Cardiac muscle cell (in vitro differentiated cells and primary cell): ENCODE measurements around the gene RFFL. TPM values are rescaled to one million over a fixed set of nuclear protein-coding genes. Genes with fewer than 3 reads are reported as not detected.

Experiments used
- DNase-seq, 2 donors: peaks; one replicate each; pipeline versions ENCODE4 v3.0.0 to v3.0.0-alpha.2; 2010 to 2017; ENCODE audit warnings: low read depth in 1 of 2, low spot score in 1 of 2
- H3K27ac ChIP-seq: fragments of 200-600 bp; sonication (generic); 2 replicates; pipeline ENCODE4 v1.5.1; 2016
- H3K27me3 ChIP-seq: fragments of 200-600 bp; sonication (generic); 2 replicates; pipeline ENCODE4 v1.6.0; 2016; ENCODE audit warnings: control low read depth
- H3K36me3 ChIP-seq: fragments of 200-600 bp; sonication (generic); 2 replicates; pipeline ENCODE4 v1.5.1; 2016; ENCODE audit warnings: control low read depth
- H3K4me1 ChIP-seq: fragments of 200-600 bp; sonication (generic); 2 replicates; pipeline ENCODE4 v1.8.1; 2017; ENCODE audit warnings: low read depth, mild to moderate bottlenecking, mixed run types
- H3K4me3 ChIP-seq: fragments of 200-600 bp; sonication (generic); 2 replicates; pipeline ENCODE4 v1.5.1; 2016; ENCODE audit warnings: mild to moderate bottlenecking
- H3K9me3 ChIP-seq: fragments of 200-600 bp; sonication (generic); 2 replicates; pipeline ENCODE4 v1.5.1; 2017; ENCODE audit warnings: low read depth, mild to moderate bottlenecking, control low read depth
- polyA plus RNA-seq: library from polyadenylated mRNA; unstranded; fragments of >200 nt; fragmentation: Nextera tagmentation; extraction: Ambion mirVana; gene quantifications from 2 replicates; pipeline ENCODE4 v1.2.1, GENCODE V29; 2016
- total RNA-seq: library from RNA; depleted of rRNA; stranded (reverse); fragments of >200 nt; gene quantifications from 2 replicates; pipeline ENCODE4 v1.2.3, GENCODE V29; 2016
- TF ChIP-seq, protein P1 (sequence below): IDR thresholded peaks from 2 replicates; pipeline ENCODE4 v1.5.1; 2012; ENCODE audit warnings: low read depth, mild to moderate bottlenecking, low read length

RFFL gene
- total and polyA plus RNA-seq, 2 experiments from 2014 or later = 4.9 to 22.3 TPM

DNA sequence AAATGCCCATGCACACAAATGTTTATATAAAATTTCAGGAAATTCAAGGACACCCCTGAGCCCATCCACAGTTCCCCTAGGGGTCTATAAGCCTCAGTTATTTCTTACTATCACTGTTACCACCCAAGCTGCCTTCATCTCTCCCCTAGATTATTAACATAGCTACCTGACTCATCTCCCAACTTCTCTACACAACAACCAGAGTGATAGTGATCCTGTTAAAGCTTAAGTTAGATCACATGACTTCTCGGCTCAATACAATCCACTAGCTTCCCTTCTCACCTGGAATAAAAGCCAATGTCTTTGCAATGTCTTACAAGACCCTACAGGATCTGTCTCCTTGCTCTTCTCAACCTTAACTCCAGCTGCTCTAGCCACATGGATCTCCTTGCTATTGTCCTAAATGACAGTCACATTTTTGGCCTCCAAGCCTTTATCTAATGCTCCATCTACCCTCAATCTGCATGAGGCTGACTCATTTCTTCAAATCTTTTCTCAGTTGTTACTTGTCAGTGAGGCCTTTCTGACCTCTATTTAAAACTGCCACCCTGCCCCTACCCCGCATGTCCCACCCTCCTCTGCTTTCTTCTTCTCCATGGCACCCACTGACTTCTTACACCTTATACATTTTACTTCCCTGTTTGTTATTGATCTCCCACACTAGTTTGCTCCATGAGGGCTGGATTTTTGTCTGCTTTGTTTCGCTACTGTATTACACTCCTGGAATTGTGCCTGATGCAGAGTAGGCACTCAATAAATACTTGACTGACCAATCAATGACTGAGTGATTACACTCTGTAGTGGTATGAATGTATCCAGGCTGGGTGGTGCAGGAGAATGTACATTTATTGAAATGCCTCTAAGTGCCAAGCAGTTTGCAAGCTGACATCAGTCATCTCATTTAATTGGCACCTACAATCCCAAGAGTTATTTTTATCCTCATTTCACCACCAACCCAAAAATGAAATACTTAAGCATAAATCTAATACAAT, 88.4 kb downstream of the RFFL start:
- no peak overlapping the region for H3K4me3 ChIP-seq
- TF ChIP-seq, protein P1, sequence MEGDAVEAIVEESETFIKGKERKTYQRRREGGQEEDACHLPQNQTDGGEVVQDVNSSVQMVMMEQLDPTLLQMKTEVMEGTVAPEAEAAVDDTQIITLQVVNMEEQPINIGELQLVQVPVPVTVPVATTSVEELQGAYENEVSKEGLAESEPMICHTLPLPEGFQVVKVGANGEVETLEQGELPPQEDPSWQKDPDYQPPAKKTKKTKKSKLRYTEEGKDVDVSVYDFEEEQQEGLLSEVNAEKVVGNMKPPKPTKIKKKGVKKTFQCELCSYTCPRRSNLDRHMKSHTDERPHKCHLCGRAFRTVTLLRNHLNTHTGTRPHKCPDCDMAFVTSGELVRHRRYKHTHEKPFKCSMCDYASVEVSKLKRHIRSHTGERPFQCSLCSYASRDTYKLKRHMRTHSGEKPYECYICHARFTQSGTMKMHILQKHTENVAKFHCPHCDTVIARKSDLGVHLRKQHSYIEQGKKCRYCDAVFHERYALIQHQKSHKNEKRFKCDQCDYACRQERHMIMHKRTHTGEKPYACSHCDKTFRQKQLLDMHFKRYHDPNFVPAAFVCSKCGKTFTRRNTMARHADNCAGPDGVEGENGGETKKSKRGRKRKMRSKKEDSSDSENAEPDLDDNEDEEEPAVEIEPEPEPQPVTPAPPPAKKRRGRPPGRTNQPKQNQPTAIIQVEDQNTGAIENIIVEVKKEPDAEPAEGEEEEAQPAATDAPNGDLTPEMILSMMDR = no peak
- H3K4me1 ChIP-seq = no peaks in the 10 kb centered on the region
- H3K36me3 ChIP-seq = no peaks in the 10 kb centered on the region
- H3K9me3 ChIP-seq = no peaks in the 10 kb centered on the region
- no peak overlapping the region for H3K27ac ChIP-seq
- DNase-seq = no peak
- no peaks in the 10 kb centered on the region for H3K27me3 ChIP-seq

DNA sequence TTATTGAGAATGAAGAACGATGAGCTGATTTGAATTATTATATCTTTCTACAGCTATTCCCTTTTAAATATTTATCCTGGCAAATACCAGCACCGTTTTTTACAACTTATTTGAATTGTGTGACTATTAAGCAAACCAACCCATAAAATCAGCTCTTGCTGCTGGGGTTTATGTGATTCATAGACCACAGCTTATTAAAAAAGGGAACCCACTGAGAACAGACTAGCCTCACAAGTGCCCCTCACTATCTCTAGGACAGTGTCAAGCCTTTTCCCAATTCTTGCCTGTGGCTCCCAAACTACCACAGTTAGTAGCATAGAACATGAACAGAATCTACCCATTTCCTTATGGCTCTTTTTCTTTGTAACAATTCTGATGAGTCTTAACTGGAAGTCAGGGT, 89.3 kb downstream of the RFFL start:
- Histone ChIP-seq H3K9me3 (no peaks in the 10 kb centered on the region), H3K36me3 (no peaks in the 10 kb centered on the region), H3K27ac (no peak overlapping the region), H3K4me1 (no peaks in the 10 kb centered on the region), H3K27me3 (no peaks in the 10 kb centered on the region), H3K4me3 (no peak overlapping the region)
- DNase-seq = no peak
- TF ChIP-seq, protein P1 = no peak

DNA sequence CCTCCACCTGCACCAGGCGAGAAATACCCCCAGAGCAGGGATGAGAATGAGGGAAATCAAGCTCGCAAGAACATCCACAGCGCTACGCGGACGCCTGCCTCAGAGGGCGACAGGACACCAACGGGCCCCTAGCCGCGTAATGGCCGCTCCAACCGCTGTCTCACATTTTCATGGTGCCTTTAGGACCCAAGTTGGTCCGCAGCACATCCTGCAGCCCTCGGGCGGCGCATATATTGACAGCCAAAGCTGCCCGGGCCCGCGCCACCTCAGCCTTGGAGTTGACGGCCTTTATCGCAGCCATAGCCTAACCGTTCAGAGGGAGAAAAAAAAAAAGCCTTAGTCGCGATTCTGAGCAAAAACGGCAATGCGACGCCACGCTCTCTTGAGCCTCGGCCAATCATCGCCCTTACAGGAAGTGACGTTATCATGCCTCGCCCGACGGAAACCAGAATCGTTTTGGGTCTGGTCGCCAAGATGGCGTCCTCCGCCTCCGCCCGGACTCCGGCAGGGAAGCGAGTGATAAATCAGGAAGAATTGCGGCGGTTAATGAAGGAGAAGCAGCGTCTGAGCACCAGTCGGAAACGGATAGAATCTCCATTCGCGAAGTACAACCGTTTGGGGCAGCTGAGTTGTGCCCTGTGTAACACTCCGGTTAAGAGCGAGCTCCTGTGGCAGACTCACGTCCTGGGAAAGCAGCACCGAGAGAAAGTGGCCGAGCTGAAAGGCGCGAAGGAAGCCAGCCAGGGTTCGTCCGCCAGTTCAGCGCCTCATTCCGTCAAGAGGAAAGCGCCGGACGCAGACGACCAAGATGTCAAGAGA, 102.2 kb downstream of the RFFL start, which contains the start of the genes CCT6B and ZNF830:
TSS of gene CCT6B (minus strand) at position 368 of the 819 bp plus-strand sequence. CDS start at position 301, 67 bp downstream.
TSS of gene ZNF830 (plus strand) at position 448 of the 819 bp plus-strand sequence. CDS start at position 475, 27 bp downstream.
- H3K36me3 ChIP-seq = no peaks in the 10 kb centered on the region
- TF ChIP-seq, protein P1 = peak; percentile 2
- H3K27ac ChIP-seq = peak within 1 kb of the TSS; percentile 99
- DNase-seq = peak; percentile 96
- H3K27me3 ChIP-seq = peaks cover 5% of the 10 kb centered on the region
- peak within 1 kb of the TSS; percentile 93 for H3K4me3 ChIP-seq
- H3K9me3 ChIP-seq = no peaks in the 10 kb centered on the region
- H3K4me1 ChIP-seq = peaks cover 13% of the 10 kb centered on the region

DNA sequence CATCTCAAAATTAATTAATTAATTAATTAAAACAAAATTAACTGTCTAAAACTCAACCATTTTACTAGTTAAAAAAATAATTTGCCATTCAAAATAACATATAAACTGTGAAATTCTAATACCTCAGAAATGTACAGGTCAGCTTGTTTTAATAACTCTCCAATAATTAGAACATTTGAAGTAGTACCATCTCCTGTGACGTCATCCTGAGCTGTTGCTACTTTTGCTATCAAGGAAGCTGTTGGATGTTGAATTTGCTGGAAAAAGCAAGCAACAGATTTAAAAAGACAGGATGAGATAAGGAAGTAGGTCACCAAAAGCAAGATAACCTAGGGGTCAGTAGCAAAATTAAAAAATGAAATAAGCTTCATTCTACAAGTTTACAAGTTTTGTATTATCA, 105.1 kb downstream of the RFFL start:
- Histone ChIP-seq H3K4me3 (no peak overlapping the region), H3K27ac (no peak overlapping the region), H3K9me3 (no peaks in the 10 kb centered on the region), H3K36me3 (no peaks in the 10 kb centered on the region), H3K27me3 (peaks cover 14% of the 10 kb centered on the region), H3K4me1 (peaks cover 12% of the 10 kb centered on the region)
- no peak for DNase-seq
- TF ChIP-seq, protein P1 = no peak

Other genes starting within 250 kb of the RFFL start
- 4.8 and 5.6 TPM in 2 replicates for gene CCT6B, start 102.2 kb downstream of the RFFL start, total RNA-seq
- 4.7 and 5.6 TPM in 2 replicates for gene CCT6B, start 102.2 kb downstream of the RFFL start, polyA plus RNA-seq
- 11.5 and 19.0 TPM in 2 replicates for gene ZNF830, start 102.2 kb downstream of the RFFL start, total RNA-seq
- 20.4 and 20.9 TPM in 2 replicates for gene ZNF830, start 102.2 kb downstream of the RFFL start, polyA plus RNA-seq
- gene LIG3, start 83.2 kb downstream of the RFFL start, total RNA-seq = 48.9 and 85.5 TPM in 2 replicates
- 27.9 and 37.7 TPM in 2 replicates for gene LIG3, start 83.2 kb downstream of the RFFL start, polyA plus RNA-seq
- gene RAD51D, start 56.2 kb upstream of the RFFL start, total RNA-seq = 4.9 and 5.8 TPM in 2 replicates
- 14.0 and 15.1 TPM in 2 replicates for gene RAD51D, start 56.2 kb upstream of the RFFL start, polyA plus RNA-seq
- not detected in 2 replicates for gene FNDC8, start 57.9 kb upstream of the RFFL start, total RNA-seq
- gene FNDC8, start 57.9 kb upstream of the RFFL start, polyA plus RNA-seq = 0.27 TPM in 1 of 2 replicates, not detected in the other
- 19.9 and 20.9 TPM in 2 replicates for gene NLE1, start 78.6 kb upstream of the RFFL start, total RNA-seq
- 11.4 and 12.0 TPM in 2 replicates for gene NLE1, start 78.6 kb upstream of the RFFL start, polyA plus RNA-seq
- 238 and 241 TPM in 2 replicates for gene UNC45B, start 84.1 kb upstream of the RFFL start, total RNA-seq
- 174 and 197 TPM in 2 replicates for gene UNC45B, start 84.1 kb upstream of the RFFL start, polyA plus RNA-seq
- 0.21 TPM in 1 of 2 replicates, not detected in the other for gene SLC35G3, start 130.7 kb upstream of the RFFL start, total RNA-seq
- gene SLC35G3, start 130.7 kb upstream of the RFFL start, polyA plus RNA-seq = 0.11 and 0.65 TPM in 2 replicates
- gene SLFN5, start 179.4 kb upstream of the RFFL start, total RNA-seq = 6.2 and 8.3 TPM in 2 replicates
- 2.7 and 8.9 TPM in 2 replicates for gene SLFN5, start 179.4 kb upstream of the RFFL start, polyA plus RNA-seq